NCI-H774 (cell line): ENCODE results near the gene HPS1.
"Not testable (repeated sequence)": the region's sequence is repeated elsewhere in the genome, so short reads cannot be mapped to it uniquely, and the experiment has no call there.

Experiments used
- DNase-seq: peaks from one replicate; lab custom pipeline; 2025; lab: John Stamatoyannopoulos, UW

Gene HPS1

GRCh38 chr10:98389398-98389797, 57.3 kb downstream of the HPS1 start:
- DNase-seq = no peak

- no peak for DNase-seq
Observed at GRCh38 chr10:98388101-98388655, 58.6 kb downstream of the HPS1 start.

GRCh38 chr10:98384531-98385133, 62.1 kb downstream of the HPS1 start:
- DNase-seq = no peak

GRCh38 chr10:98383869-98384268, 62.9 kb downstream of the HPS1 start:
- DNase-seq = no peak

GRCh38 chr10:98383134-98383667, 63.5 kb downstream of the HPS1 start:
- not testable (repeated sequence) for DNase-seq

GRCh38 chr10:98382691-98383101, 64.0 kb downstream of the HPS1 start:
- DNase-seq = no peak

GRCh38 chr10:98380493-98381339, 66.0 kb downstream of the HPS1 start:
- no peak for DNase-seq

- DNase-seq = no peak
Observed at GRCh38 chr10:98378722-98379121, 68.0 kb downstream of the HPS1 start.

- no peak for DNase-seq
Observed at GRCh38 chr10:98377536-98377935, 69.2 kb downstream of the HPS1 start.

GRCh38 chr10:98377001-98377400, 69.7 kb downstream of the HPS1 start:
- DNase-seq = no peak

GRCh38 chr10:98376485-98376884, 70.2 kb downstream of the HPS1 start:
- DNase-seq = no peak

- DNase-seq = no peak
Observed at GRCh38 chr10:98374217-98374985, 72.3 kb downstream of the HPS1 start.

GRCh38 chr10:98373260-98374040, 73.3 kb downstream of the HPS1 start:
- no peak for DNase-seq

GRCh38 chr10:98370831-98371820, 75.6 kb downstream of the HPS1 start:
- no peak for DNase-seq

GRCh38 chr10:98369801-98370200, 76.9 kb downstream of the HPS1 start:
- no peak for DNase-seq

- no peak for DNase-seq
Observed at GRCh38 chr10:98368644-98369043, 78.1 kb downstream of the HPS1 start.

GRCh38 chr10:98367604-98368451, 78.9 kb downstream of the HPS1 start:
- no peak for DNase-seq
